ENCODE results near the gene CEACAM16. TPM values are rescaled to one million over a fixed set of nuclear protein-coding genes. Genes with fewer than 3 reads are reported as not detected.

Gene CEACAM16
- total and polyA plus RNA-seq, 9 of the 15 experiments (the other 6 are each of a cell fraction or from before 2014, with no cell fraction given), result not detected

GRCh38 chr19:44734357-44734756, 35.4 kb downstream of the CEACAM16 start:
- Histone ChIP-seq H3K9me3 (replicated peaks; ENCODE audit: control insufficient read depth, insufficient read depth, low read depth, low read length) (no peaks in the 10 kb centered on the region), H4K20me1 (replicated peaks; ENCODE audit: control insufficient read depth, insufficient read depth, low read length) (no peaks in the 10 kb centered on the region), H3K27me3 (ENCODE audit: control insufficient read depth in 2 of 2, insufficient read depth in 2 of 2, low read length in 2 of 2) (no peaks in the 10 kb centered on the region), H3K79me2 (ENCODE audit: control insufficient read depth, insufficient read depth, low read length) (no peaks in the 10 kb centered on the region), H3K27ac (ENCODE audit: extremely low read depth, low read depth, low read length) (no peak overlapping the region), H3K9ac (ENCODE audit: insufficient read depth in 1 of 2, low read depth in 2 of 2, low read length in 2 of 2) (no peak overlapping the region), H3K4me1 (replicated peaks in 1 of 2; ENCODE audit: control insufficient read depth in 2 of 2, insufficient read depth in 2 of 2, low read length in 2 of 2) (peaks cover 0 to 4% of the 10 kb centered on the region in 2 experiments; a peak in 3 of 5 replicates), H3K4me2 (ENCODE audit: insufficient read depth, low read length) (no peak overlapping the region), H3K9me1 (ENCODE audit: control insufficient read depth, insufficient read depth, low read length) (no peaks in the 10 kb centered on the region), H3K36me3 (ENCODE audit: control insufficient read depth, insufficient read depth, low read length) (no peaks in the 10 kb centered on the region), H2AFZ (ENCODE audit: low read depth, low read length) (no peak overlapping the region), H3K4me3 (no peak overlapping the region)
- DNase-seq (ENCODE audit: extremely low read depth in 1 of 4, low spot score in 3 of 4) (no peak), FAIRE-seq (no peak), ATAC-seq (no peak)
- CTCF ChIA-PET (ENCODE audit: low intra/inter-chr PET ratio), result no interaction called here
- BruUV-seq (replicated peaks), result no TSS peak
- in situ Hi-C loops (cut with MboI) (no loop called here), intact Hi-C loops (cut with micrococcal nuclease) (no loop called here)
- POLR2A ChIA-PET, result interaction anchor here (0.7 to 1.0 kb wide), 2 partner anchors 11 to 58 kb away, joined by 3 read pairs; no protein-coding TSS in a partner anchor
- WGBS (ENCODE audit: insufficient coverage, low coverage, missing lambda C conversion rate), result 43% methylated on average over 1 of the region's 1 CpG
- no peak for TF ChIP-seq MCM5 (IDR thresholded peaks at IDR 0.05; ENCODE audit: low read depth)
- TF ChIP-seq ARID3A (IDR thresholded peaks at IDR 0.05; ENCODE audit: borderline replicate concordance, low read depth, low read length), result no peak
- TF ChIP-seq, protein P1, sequence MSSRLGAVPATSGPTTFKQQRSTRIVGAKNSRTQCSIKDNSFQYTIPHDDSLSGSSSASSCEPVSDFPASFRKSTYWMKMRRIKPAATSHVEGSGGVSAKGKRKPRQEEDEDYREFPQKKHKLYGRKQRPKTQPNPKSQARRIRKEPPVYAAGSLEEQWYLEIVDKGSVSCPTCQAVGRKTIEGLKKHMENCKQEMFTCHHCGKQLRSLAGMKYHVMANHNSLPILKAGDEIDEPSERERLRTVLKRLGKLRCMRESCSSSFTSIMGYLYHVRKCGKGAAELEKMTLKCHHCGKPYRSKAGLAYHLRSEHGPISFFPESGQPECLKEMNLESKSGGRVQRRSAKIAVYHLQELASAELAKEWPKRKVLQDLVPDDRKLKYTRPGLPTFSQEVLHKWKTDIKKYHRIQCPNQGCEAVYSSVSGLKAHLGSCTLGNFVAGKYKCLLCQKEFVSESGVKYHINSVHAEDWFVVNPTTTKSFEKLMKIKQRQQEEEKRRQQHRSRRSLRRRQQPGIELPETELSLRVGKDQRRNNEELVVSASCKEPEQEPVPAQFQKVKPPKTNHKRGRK (tag; IDR thresholded peaks at IDR 0.05), result peak; percentile 58
